GM12891 (cell line): ENCODE data around the gene GMPPA.

ENCODE experiments used
- POLR2AphosphoS5 ChIP-seq: IDR thresholded peaks from 2 replicates; pipeline ENCODE4 v1.6.1; 2011; ENCODE audit warnings: low read depth, low read length, control low read depth
- TAF1 ChIP-seq: IDR thresholded peaks from 2 replicates; pipeline ENCODE4 v1.6.1; 2011; ENCODE audit warnings: low read depth, low read length, control low read depth

DNA sequence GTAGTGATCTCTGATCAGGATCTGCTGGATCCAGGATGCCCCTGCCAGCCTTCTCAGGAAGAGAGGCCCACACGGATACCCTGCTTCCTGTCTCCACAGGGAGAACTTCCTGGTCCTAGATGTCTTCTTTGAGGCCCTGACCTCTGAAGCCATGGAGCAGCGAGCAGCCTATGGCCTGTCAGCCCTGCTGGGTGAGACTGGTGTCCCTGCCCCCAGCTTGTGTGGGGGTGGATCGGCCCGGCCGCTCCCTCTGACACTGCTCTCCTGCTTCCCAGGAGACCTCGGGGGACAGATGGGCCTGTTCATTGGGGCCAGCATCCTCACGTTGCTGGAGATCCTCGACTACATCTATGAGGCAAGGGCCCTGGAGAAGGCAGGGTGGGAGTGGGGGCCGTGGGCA is 38.3 kb downstream of the GMPPA start:
- TF ChIP-seq TAF1, result no peak
- TF ChIP-seq POLR2AphosphoS5, result no peak
